ENCODE results near the gene REPIN1.

The REPIN1 gene

DNA sequence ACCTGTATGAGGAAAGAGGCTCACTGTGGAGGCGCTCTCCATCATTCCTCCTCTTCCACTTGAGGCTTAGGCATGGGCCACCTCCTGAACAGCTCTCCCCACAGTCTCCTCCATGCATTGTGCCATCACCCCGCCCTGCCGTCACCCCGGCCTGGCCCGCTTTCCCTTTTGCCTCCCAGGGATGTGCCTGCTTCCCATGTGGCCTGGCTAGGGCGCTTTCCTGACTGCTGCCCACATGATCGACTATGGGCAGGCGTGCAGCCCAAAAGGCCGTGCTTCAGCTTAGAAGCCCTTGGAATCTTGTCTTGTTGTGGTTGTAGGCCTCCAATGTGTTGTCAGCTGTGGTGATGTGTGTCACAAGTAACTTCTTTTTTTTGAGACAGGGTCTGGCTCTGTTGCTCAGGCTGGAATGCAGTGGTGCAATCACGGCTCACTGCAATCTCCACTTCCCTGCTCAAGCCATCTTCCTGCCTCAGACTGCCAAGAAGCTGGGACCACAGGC is 43.5 kb upstream of the REPIN1 start:
- TF ChIP-seq, protein P1, sequence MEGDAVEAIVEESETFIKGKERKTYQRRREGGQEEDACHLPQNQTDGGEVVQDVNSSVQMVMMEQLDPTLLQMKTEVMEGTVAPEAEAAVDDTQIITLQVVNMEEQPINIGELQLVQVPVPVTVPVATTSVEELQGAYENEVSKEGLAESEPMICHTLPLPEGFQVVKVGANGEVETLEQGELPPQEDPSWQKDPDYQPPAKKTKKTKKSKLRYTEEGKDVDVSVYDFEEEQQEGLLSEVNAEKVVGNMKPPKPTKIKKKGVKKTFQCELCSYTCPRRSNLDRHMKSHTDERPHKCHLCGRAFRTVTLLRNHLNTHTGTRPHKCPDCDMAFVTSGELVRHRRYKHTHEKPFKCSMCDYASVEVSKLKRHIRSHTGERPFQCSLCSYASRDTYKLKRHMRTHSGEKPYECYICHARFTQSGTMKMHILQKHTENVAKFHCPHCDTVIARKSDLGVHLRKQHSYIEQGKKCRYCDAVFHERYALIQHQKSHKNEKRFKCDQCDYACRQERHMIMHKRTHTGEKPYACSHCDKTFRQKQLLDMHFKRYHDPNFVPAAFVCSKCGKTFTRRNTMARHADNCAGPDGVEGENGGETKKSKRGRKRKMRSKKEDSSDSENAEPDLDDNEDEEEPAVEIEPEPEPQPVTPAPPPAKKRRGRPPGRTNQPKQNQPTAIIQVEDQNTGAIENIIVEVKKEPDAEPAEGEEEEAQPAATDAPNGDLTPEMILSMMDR (IDR thresholded peaks at IDR 0.05; ENCODE audit: low read depth, low read length, missing control alignments): no peak
- no peak for DNase-seq (ENCODE audit: low read depth)
- H3K4me3 ChIP-seq (ENCODE audit: low read depth, low read length): no peak overlapping the region

DNA sequence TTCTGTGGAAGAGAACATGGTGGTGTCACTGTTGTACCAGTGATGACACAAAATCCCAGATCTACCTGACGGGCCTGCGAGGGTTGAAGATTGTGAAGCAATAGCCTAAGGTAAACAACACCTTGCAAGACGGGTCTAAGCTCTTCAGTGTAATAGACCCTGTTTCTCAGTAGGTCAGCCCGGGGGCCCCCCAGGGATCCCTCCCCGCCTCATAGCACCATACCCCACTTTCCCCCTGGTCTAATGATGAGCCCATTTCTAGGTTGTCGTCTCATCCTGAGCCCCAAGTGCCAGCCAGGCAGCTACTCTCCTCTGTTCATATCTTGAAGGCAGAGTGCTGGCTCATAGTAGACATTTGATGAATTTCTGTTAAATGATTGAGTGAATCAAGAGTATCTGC is 42.7 kb upstream of the REPIN1 start:
- no peak for DNase-seq (ENCODE audit: low read depth)
- TF ChIP-seq, protein P1 (IDR thresholded peaks at IDR 0.05; ENCODE audit: low read depth, low read length, missing control alignments): no peak
- no peak overlapping the region for H3K4me3 ChIP-seq (ENCODE audit: low read depth, low read length)

DNA sequence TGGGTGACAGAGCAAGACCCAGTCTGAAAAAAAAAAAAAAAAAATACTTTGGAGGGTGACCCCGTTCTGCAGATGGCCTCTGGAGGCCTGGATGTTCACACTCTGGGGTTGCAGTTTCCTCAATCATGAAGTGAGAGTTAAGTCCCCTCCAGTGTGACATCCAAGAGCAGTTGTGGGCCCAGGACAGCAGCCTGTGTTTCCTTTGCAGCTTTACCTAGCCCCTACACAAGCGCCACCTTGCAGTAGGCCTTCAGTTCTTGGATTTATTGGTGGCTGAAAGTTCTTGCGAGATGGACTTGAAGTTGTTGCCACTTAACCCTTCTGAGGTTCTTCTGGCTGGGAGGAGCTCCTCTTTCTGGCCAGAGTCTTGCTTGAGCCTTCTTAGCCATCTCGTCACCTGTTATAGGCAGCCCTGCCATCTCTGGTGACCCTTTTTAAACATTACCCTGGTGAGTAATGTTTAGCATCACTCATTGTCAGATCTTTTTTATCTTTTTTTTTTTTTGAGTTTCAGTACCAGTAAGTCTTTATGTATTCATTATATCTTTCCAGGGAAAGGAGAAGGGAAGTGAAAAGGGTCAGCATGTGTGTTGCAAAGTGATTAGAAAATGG is 41.9 kb upstream of the REPIN1 start:
- TF ChIP-seq, protein P1 (IDR thresholded peaks at IDR 0.05; ENCODE audit: low read depth, low read length, missing control alignments): no peak
- DNase-seq (ENCODE audit: low read depth): no peak

DNA sequence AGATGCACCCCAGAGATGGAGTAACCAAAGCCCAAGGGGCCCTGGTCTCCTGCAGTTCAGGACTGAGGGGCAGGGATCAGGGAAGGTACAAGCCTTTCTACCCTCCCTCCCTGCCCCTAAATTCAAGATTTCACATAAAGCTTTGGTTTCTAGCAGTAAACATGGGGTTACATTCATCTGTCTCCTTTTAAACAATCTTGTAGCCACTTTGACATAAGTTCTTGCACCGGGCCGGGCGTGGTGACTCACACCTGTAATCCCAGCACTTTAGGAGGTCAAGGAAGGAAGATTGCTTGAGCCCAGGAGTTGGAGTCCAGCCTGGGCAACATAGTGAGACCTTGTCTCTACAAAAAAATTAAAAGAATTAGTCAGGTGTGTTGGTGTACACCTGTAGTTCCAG is 41.3 kb upstream of the REPIN1 start:
- TF ChIP-seq, protein P1 (IDR thresholded peaks at IDR 0.05; ENCODE audit: low read depth, low read length, missing control alignments): no peak
- DNase-seq (ENCODE audit: low read depth): no peak

More for the DNA sequence above, 41.9 kb upstream of the REPIN1 start:
- no peak overlapping the region for H3K4me3 ChIP-seq (ENCODE audit: low read depth, low read length)

DNA sequence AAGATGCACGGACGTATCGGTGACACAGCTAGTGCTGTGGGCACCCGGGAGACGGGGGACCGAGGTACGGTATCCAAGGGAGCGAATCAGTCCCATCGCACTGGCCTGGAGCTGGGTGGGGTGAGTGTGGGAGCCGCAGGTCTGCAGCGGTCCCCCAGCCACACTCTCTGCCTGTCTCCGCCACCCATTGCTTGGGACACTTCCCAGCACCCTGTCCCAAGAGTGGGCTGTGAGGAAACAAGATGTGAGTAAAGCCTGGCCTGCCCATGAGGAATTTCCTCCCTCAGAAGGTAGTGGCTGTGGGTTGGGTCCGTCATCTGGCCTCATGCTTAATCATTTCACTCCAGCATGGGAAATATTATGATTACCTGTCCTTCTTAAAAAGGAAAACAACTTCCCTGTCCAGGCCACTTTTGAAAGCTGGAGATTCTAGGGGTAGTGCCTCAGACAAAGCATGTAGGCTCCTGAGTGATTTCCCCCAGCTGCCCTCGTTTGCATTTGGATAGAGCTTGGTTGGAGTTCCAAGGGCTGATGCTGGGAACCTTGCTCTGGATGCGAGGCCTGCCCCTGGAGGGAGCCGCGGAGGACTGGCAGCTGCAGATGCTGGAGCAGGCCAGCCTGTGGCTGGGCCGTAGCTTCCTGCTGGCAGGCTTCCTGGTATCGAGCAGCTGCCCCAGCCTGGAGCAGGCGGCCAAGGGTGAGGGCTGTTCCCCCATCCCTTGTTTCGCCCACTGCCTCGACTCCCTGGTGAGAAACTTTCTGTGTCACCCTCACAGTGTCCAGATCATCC is 39.1 kb upstream of the REPIN1 start:
- H3K4me3 ChIP-seq (ENCODE audit: low read depth, low read length): no peak overlapping the region
- TF ChIP-seq, protein P1 (IDR thresholded peaks at IDR 0.05; ENCODE audit: low read depth, low read length, missing control alignments): no peak
- no peak for DNase-seq (ENCODE audit: low read depth)

More for the DNA sequence above, 41.3 kb upstream of the REPIN1 start:
- H3K4me3 ChIP-seq (ENCODE audit: low read depth, low read length): no peak overlapping the region

DNA sequence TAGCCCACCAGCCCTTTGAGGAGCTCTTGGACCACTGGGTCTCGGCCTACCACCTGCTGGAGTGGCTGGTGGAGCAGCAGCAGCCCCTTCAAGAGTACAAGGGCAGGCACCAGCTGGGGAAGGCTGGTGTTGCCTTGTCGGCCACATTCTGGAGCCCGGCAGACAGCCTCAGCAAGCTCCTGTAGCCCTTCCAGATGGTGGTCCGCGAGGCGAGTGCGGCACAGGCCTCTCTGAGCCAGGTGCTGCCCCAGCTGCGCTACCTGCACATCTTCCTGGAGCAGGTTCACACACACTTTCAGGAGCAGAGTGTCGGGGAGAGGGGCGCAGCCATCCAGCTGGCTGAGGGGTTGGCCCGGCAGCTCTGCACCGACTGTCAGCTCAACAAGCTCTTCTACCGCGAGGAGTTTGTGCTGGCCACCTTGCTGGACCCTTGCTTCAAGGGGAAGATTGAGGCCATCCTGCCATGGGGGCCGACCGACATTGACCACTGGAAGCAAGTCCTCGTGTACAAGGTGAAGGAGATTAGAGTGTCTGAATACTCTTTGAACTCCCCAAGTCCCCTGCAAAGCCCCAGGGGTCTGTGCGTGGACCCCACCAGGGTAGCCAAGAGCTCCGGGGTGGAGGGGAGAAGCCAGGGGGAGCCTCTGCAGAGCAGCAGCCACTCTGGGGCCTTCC is 38.3 kb upstream of the REPIN1 start:
- TF ChIP-seq, protein P1 (IDR thresholded peaks at IDR 0.05; ENCODE audit: low read depth, low read length, missing control alignments): no peak
- DNase-seq (ENCODE audit: low read depth): no peak
- no peak overlapping the region for H3K4me3 ChIP-seq (ENCODE audit: low read depth, low read length)

Measured in GM12864 (cell line).